ENCODE data around the gene CCL20. TPM values are rescaled to one million over a fixed set of nuclear protein-coding genes. Genes with fewer than 3 reads are reported as not detected.

Gene CCL20
- total RNA-seq, 1 experiment from 2014 or later, result not detected

- no peak for TF ChIP-seq CDX4 (CRISPR knock-in tag; IDR thresholded peaks at IDR 0.05; ENCODE audit: borderline replicate concordance)
- TF ChIP-seq ZNF396 (CRISPR knock-in tag; IDR thresholded peaks at IDR 0.05; ENCODE audit: borderline replicate concordance), result no peak
- TF ChIP-seq NR3C1 (CRISPR knock-in tag; conservative IDR thresholded peaks at IDR 0.05; ENCODE audit: low read depth), result no peak
- no peak for TF ChIP-seq ZNF512 (CRISPR knock-in tag; IDR thresholded peaks at IDR 0.05; ENCODE audit: borderline replicate concordance)
- TF ChIP-seq ZNF219 (CRISPR knock-in tag; IDR thresholded peaks at IDR 0.05; ENCODE audit: borderline replicate concordance), result no peak
- TF ChIP-seq ZNF263 (CRISPR knock-in tag; IDR thresholded peaks at IDR 0.05; ENCODE audit: low read depth), result no peak
- no peak for TF ChIP-seq ZNF423 (CRISPR knock-in tag; IDR thresholded peaks at IDR 0.05)
- TF ChIP-seq, protein P1, sequence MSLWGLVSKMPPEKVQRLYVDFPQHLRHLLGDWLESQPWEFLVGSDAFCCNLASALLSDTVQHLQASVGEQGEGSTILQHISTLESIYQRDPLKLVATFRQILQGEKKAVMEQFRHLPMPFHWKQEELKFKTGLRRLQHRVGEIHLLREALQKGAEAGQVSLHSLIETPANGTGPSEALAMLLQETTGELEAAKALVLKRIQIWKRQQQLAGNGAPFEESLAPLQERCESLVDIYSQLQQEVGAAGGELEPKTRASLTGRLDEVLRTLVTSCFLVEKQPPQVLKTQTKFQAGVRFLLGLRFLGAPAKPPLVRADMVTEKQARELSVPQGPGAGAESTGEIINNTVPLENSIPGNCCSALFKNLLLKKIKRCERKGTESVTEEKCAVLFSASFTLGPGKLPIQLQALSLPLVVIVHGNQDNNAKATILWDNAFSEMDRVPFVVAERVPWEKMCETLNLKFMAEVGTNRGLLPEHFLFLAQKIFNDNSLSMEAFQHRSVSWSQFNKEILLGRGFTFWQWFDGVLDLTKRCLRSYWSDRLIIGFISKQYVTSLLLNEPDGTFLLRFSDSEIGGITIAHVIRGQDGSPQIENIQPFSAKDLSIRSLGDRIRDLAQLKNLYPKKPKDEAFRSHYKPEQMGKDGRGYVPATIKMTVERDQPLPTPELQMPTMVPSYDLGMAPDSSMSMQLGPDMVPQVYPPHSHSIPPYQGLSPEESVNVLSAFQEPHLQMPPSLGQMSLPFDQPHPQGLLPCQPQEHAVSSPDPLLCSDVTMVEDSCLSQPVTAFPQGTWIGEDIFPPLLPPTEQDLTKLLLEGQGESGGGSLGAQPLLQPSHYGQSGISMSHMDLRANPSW (CRISPR knock-in tag; conservative IDR thresholded peaks at IDR 0.05; ENCODE audit: low read depth), result no peak
- TF ChIP-seq PRRX2 (CRISPR knock-in tag; IDR thresholded peaks at IDR 0.05), result no peak
- no peak for TF ChIP-seq ELF4 (CRISPR knock-in tag; IDR thresholded peaks at IDR 0.05; ENCODE audit: low read depth)
- TF ChIP-seq AR (CRISPR knock-in tag; IDR thresholded peaks at IDR 0.05), result no peak
- TF ChIP-seq MYBL2 (CRISPR knock-in tag; IDR thresholded peaks at IDR 0.05), result no peak
- TF ChIP-seq FOXK1 (CRISPR knock-in tag; IDR thresholded peaks at IDR 0.05), result no peak
- TF ChIP-seq, protein P2, sequence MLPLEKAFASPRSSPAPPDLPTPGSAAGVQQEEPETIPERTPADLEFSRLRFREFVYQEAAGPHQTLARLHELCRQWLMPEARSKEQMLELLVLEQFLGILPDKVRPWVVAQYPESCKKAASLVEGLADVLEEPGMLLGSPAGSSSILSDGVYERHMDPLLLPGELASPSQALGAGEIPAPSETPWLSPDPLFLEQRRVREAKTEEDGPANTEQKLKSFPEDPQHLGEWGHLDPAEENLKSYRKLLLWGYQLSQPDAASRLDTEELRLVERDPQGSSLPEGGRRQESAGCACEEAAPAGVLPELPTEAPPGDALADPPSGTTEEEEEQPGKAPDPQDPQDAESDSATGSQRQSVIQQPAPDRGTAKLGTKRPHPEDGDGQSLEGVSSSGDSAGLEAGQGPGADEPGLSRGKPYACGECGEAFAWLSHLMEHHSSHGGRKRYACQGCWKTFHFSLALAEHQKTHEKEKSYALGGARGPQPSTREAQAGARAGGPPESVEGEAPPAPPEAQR (CRISPR knock-in tag; IDR thresholded peaks at IDR 0.05), result no peak
These were observed 51.6 kb downstream of the CCL20 start for GRCh38 chr2:227865291-227865690.

More at GRCh38 chr2:227865291-227865690, 51.6 kb downstream of the CCL20 start:
- no peak for DNase-seq (ENCODE audit: low spot score)
- Mint-ChIP-seq H3K4me1 (peaks cover 39% of the 10 kb centered on the region), H3K9me3 (no peaks in the 10 kb centered on the region), H3K4me3 (no peak overlapping the region), H3K36me3 (no peaks in the 10 kb centered on the region), H3K27me3 (ENCODE audit: low read depth) (peaks cover 4% of the 10 kb centered on the region; the same call in 1 of the 2 replicates), H3K27ac (no peak overlapping the region)
- no peak for ATAC-seq
- ChIA-PET CTCF (no interaction called here), POLR2A (no interaction called here)

Other genes starting within 250 kb of the CCL20 start
- gene SCYGR2, start 214.9 kb upstream of the CCL20 start, total RNA-seq (2021), result not detected in 3 replicates
- not detected in 3 replicates for gene SCYGR3, start 199.0 kb upstream of the CCL20 start, total RNA-seq (2021)
- gene SCYGR4, start 196.3 kb upstream of the CCL20 start, total RNA-seq (2021), result not detected in 3 replicates
- not detected in 3 replicates for gene SCYGR5, start 147.0 kb upstream of the CCL20 start, total RNA-seq (2021)
- gene SLC19A3, start 95.8 kb upstream of the CCL20 start, total RNA-seq (2021), result 6.4 to 7.5 TPM (median 6.5 TPM) in 3 replicates
- not detected in 3 replicates for gene SCYGR6, start 89.1 kb upstream of the CCL20 start, total RNA-seq (2021)
- not detected in 3 replicates for gene SCYGR7, start 85.5 kb upstream of the CCL20 start, total RNA-seq (2021)
- not detected in 3 replicates for gene SCYGR8, start 67.9 kb upstream of the CCL20 start, total RNA-seq (2021)
- 0.48 to 0.69 TPM (median 0.61 TPM) in 3 replicates for gene DAW1, start 57.8 kb downstream of the CCL20 start, total RNA-seq (2021)

Data from WTC11 (cell line).